SHP77 (cell line): ENCODE results near the gene MRPL55.

Source experiments
- DNase-seq, 2 experiments: peaks; one replicate each; lab custom pipeline; 2025; lab: John Stamatoyannopoulos, UW

The MRPL55 gene

DNA sequence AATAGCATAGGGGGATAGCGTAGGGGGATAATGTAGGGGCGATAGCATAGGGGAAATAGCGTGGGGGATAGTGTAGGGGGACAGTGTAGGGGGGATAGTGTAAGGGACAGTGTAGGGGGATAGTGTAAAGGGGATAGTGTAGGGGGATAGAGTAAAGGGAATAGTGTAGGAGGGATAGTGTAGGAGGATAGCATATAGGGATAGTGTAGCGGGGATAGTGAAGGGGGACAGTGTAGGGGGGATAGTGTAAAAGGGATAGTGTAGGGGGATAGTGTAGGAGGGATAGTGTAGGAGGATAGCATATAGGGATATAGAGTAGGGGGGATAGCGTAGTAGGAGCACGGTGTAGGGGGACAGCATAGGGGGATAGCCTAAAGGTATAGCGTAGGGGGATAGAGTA lies 40.7 kb downstream of the MRPL55 start:
- DNase-seq: no peak

GRCh38 chr1:228066891-228067654 lies 42.0 kb downstream of the MRPL55 start:
- DNase-seq: no peak

DNA sequence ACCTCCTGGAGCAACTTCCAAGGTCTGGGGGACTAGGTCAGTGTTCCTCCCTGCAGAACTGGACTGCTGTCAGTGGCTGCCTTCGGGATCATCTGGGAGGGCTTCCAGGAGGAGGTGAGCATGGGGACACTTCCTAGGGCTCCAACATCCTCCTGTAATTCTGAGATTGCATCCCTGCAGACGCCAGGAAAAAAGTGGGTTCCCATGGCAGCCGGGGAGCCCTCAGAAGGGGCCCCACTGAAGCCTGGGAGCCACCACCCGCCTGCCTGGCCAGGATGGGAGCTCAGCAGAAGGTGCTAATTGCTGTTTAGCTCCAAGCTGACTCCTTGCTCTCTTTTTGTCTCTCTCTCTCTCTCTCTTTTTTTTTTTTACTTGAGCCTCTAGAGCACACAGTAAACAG lies 42.7 kb downstream of the MRPL55 start:
- no peak for DNase-seq

- no peak for DNase-seq
Observed at GRCh38 chr1:228065543-228066347, 43.4 kb downstream of the MRPL55 start.

DNA sequence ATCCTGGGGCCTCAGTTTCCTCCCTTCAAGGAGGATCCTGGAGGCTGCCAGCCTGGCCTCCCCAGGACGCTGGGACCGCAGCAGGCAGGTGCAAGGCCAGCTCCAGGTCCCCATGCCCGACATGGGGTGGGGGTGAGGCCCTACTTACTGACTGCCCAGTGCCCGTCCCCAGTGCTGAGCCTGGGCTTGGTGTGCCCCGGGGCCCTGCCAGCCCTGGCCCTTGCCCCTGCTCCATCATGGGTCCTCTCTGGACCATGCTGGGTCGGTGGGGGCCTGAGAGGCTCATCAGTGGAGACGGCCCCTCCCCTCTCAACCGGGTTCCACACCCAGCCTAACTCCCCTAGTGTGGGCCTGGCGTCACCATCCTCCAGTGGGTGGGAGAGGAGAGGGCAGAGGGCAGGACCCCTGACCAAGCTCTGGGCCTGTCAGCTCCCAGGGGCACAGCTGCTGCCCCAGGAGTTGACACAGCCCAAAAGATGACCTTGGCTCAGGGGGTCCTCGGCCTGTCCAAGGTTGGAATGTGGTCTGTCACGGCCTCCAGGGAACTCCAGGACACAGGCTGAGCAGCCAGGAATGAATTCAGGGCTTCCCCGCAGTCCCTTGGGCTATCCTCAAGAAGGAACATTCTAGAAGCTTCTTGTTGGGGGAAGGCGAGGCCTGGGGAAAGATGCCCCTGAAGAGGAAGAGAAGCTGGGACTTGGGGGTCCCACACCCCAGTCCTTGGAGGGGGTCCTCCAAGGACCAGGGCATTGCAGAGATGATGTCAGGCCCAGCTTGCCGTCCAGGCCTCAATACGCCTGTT lies 44.2 kb downstream of the MRPL55 start:
- no peak for DNase-seq

DNA sequence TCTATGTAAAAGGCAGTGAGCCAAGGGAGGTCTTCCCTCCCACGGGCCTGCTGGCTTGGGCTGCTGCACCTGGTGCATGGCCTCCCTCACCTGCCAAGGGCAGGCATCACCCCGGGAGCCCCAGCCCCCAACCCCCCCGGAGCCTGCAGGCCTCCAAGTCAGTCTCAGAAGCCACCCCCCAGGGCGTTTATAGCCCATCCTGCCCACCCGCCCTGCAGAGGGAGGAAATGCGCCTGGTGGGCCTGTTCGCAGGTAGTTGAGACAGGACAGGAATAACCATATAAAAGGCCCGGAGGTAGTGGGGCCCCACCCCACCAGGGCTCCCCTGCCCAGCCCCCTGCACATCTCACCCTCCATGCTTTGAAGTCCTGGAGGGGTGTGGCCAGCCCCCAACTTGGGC lies 44.8 kb downstream of the MRPL55 start:
- DNase-seq: no peak

GRCh38 chr1:228063251-228064191 lies 45.6 kb downstream of the MRPL55 start:
- no peak for DNase-seq

- DNase-seq: no peak
Observed at GRCh38 chr1:228062812-228063211, 46.3 kb downstream of the MRPL55 start.

GRCh38 chr1:228062085-228062791 lies 46.9 kb downstream of the MRPL55 start:
- no peak for DNase-seq

- DNase-seq: no peak
Observed at GRCh38 chr1:228061411-228062084, 47.6 kb downstream of the MRPL55 start.

DNA sequence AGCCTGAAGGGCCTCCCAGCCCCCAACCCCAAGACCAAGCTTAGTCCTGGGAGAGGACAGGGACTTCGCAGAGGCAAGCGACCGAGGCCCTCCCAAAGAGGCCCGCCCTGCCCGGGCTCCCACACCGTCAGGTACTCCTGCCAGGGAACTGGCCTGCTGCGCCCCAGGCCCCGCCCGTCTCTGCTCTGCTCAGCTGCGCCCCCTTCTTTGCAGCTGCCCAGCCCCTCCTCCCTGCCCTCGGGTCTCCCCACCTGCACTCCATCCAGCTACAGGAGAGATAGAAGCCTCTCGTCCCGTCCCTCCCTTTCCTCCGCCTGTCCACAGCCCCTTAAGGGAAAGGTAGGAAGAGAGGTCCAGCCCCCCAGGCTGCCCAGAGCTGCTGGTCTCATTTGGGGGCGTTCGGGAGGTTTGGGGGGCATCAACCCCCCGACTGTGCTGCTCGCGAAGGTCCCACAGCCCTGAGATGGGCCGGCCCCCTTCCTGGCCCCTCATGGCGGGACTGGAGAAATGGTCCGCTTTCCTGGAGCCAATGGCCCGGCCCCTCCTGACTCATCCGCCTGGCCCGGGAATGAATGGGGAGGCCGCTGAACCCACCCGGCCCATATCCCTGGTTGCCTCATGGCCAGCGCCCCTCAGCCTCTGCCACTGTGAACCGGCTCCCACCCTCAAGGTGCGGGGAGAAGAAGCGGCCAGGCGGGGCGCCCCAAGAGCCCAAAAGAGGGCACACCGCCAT lies 48.5 kb downstream of the MRPL55 start:
- no peak for DNase-seq

GRCh38 chr1:228059634-228060457 lies 49.3 kb downstream of the MRPL55 start:
- DNase-seq: no peak

- no peak for DNase-seq
Observed at GRCh38 chr1:228058949-228059633, 50.0 kb downstream of the MRPL55 start.

- no peak for DNase-seq
Observed at GRCh38 chr1:228058172-228058948, 50.7 kb downstream of the MRPL55 start.
